PC-9 (cell line): Measurements from ENCODE around the gene NFATC1. TPM values are rescaled to one million over a fixed set of nuclear protein-coding genes. Genes with fewer than 3 reads are reported as not detected.

ENCODE experiments used
- BruUV-seq: library from RNA; stranded (reverse); fragments of 400-500 nt; replicated peaks from 2 replicates; lab custom pipeline; 2021; lab: Mats Ljungman, UMichigan
- CTCF ChIA-PET: fragments of 300-600 bp; sonication (Branson Sonifier 250); formaldehyde crosslinking; loops from one replicate; lab custom pipeline; 2022; ENCODE audit warnings: antibody characterized with exemption; lab: Charles Lee
- POLR2A ChIA-PET: fragments of 300-600 bp; sonication (Branson Sonifier 250); formaldehyde crosslinking; loops from one replicate; lab custom pipeline; 2022; ENCODE audit warnings: antibody characterized with exemption; ENCODE audit not compliant: unreplicated experiment; lab: Charles Lee
- DNase-seq, 2 experiments: peaks; one replicate each; pipeline versions ENCODE4 v3.0.0 to v3.0.0-alpha.2; 2015 to 2022; ENCODE audit warnings: mixed read lengths in 1 of 2
- H2AFZ ChIP-seq: fragments of 200-600 bp; sonication (generic); 2 replicates; pipeline ENCODE4 v1.8.1; 2017; ENCODE audit warnings: antibody characterized with exemption
- H3F3A ChIP-seq: fragments of 200-600 bp; sonication (generic); 2 replicates; pipeline ENCODE4 v1.8.1; 2017; ENCODE audit warnings: antibody characterized with exemption, mild to moderate bottlenecking, low read depth; ENCODE audit not compliant: insufficient read depth
- H3K27ac ChIP-seq: fragments of 200-600 bp; sonication (generic); 2 replicates; pipeline ENCODE4 v1.6.1; 2016; ENCODE audit warnings: mixed run types
- H3K27me3 ChIP-seq: fragments of 200-600 bp; sonication (generic); 2 replicates; pipeline ENCODE4 v1.6.1; 2016; ENCODE audit warnings: low read depth, mixed run types; ENCODE audit not compliant: insufficient read depth
- H3K36me3 ChIP-seq: fragments of 200-600 bp; sonication (generic); 2 replicates; pipeline ENCODE4 v1.6.1; 2016; ENCODE audit warnings: low read depth, mixed run types
- H3K4me1 ChIP-seq: fragments of 200-600 bp; sonication (generic); replicated peaks from 2 replicates; pipeline ENCODE4 v1.6.1; 2016; ENCODE audit warnings: mixed run types; ENCODE audit not compliant: insufficient read depth
- H3K4me2 ChIP-seq: fragments of 200-600 bp; sonication (generic); 2 replicates; pipeline ENCODE4 v1.6.1; 2017; ENCODE audit warnings: mixed run types
- H3K4me3 ChIP-seq: fragments of 200-600 bp; sonication (generic); 2 replicates; pipeline ENCODE4 v1.6.1; 2016; ENCODE audit warnings: mixed run types
- H3K79me2 ChIP-seq: fragments of 200-600 bp; sonication (generic); 2 replicates; pipeline ENCODE4 v1.6.1; 2017; ENCODE audit warnings: low read depth, mixed run types
- H3K9me2 ChIP-seq: fragments of 200-600 bp; sonication (generic); 2 replicates; pipeline ENCODE4 v1.8.1; 2017; ENCODE audit warnings: mild to moderate bottlenecking; ENCODE audit not compliant: insufficient read depth
- H3K9me3 ChIP-seq: fragments of 200-600 bp; sonication (generic); 2 replicates; pipeline ENCODE4 v1.8.1; 2016; ENCODE audit warnings: low read depth; ENCODE audit not compliant: insufficient read depth
- H4K20me1 ChIP-seq: fragments of 200-600 bp; sonication (generic); 2 replicates; pipeline ENCODE4 v1.8.1; 2017; ENCODE audit not compliant: insufficient read depth
- EZH2 ChIP-seq: fragments of 200-600 bp; sonication (generic); IDR thresholded peaks from 2 replicates; pipeline ENCODE4 v1.8.0; 2017; ENCODE audit warnings: antibody characterized with exemption, low read depth
- intact Hi-C: fragments of 100-400 bp; cut with micrococcal nuclease; formaldehyde crosslinking; loops from one replicate; pipeline ENCODE4 v1.10.0; 2022; ENCODE audit not compliant: unreplicated experiment
- total RNA-seq: library from RNA; stranded (reverse); gene quantifications from 2 replicates; pipeline ENCODE4 v1.2.3, GENCODE V29; 2021
- TF ChIP-seq, protein P1 (sequence below): fragments of 200-600 bp; sonication (generic); conservative IDR thresholded peaks from 2 replicates; pipeline ENCODE4 v1.6.1; 2017; ENCODE audit warnings: mixed run types, antibody characterized with exemption, mild to moderate bottlenecking, moderate library complexity

The NFATC1 gene
- total RNA-seq, 1 experiment from 2014 or later, result 2.6 TPM

DNA sequence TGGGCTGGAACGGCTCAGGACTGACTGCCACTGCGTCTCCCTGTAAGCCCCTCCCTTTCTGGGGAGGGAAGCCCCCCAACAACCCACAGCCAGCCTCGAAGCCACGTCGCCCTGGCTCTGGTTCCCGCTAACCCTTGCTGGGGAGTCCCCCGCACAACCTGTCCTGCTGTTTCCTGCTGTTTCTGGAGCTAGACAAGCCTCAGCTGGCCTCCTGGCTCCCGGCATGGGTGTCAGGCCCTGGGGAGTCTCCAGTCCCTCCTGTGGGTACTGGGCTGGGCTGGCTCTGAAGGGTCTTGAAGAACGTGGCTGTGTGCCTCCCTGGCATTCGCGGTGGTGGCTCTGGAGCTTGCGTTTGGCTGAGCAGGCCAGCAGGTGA is 20.9 kb downstream of the NFATC1 start:
- H3K9me3 ChIP-seq, result no peaks in the 10 kb centered on the region
- CTCF ChIA-PET, result no interaction called here

DNA sequence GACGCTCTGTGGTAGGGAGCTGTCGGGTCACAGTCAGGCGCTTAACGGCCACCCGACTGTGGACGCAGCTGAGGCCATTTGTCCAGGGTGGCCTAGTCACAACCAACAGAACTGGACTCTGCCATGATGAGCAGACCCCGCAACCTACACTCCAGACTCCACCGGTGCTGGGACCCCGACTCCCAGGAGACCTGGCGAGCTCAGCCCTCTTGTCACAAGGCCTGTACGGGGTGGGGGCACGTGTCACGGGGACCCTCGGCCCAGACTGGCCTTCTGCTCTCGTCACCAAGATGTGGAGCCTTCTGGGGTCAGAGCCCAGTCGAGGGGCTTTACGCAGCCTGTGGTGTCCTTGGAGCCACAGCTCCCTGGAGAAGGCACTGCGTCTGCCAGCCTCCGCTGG is 22.5 kb downstream of the NFATC1 start:
- H3K36me3 ChIP-seq, result no peaks in the 10 kb centered on the region
- H3K4me1 ChIP-seq, result no peaks in the 10 kb centered on the region
- H4K20me1 ChIP-seq, result no peaks in the 10 kb centered on the region
- no TSS peak for BruUV-seq
- no peak overlapping the region for H3K27ac ChIP-seq
- intact Hi-C loops, result no loop called here
- TF ChIP-seq, protein P1, sequence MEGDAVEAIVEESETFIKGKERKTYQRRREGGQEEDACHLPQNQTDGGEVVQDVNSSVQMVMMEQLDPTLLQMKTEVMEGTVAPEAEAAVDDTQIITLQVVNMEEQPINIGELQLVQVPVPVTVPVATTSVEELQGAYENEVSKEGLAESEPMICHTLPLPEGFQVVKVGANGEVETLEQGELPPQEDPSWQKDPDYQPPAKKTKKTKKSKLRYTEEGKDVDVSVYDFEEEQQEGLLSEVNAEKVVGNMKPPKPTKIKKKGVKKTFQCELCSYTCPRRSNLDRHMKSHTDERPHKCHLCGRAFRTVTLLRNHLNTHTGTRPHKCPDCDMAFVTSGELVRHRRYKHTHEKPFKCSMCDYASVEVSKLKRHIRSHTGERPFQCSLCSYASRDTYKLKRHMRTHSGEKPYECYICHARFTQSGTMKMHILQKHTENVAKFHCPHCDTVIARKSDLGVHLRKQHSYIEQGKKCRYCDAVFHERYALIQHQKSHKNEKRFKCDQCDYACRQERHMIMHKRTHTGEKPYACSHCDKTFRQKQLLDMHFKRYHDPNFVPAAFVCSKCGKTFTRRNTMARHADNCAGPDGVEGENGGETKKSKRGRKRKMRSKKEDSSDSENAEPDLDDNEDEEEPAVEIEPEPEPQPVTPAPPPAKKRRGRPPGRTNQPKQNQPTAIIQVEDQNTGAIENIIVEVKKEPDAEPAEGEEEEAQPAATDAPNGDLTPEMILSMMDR, result no peak
- TF ChIP-seq EZH2, result no peak
- CTCF ChIA-PET, result no interaction called here
- H3K9me2 ChIP-seq, result no peaks in the 10 kb centered on the region
- H3K79me2 ChIP-seq, result no peaks in the 10 kb centered on the region
- DNase-seq, result no peak
- H3F3A ChIP-seq, result no peaks in the 10 kb centered on the region
- no peaks in the 10 kb centered on the region for H3K9me3 ChIP-seq
- no peak overlapping the region for H3K4me2 ChIP-seq
- H3K4me3 ChIP-seq, result no peak overlapping the region
- peaks cover 12% of the 10 kb centered on the region; the same call in 1 of the 2 replicates for H3K27me3 ChIP-seq
- POLR2A ChIA-PET, result no interaction called here
- no peak overlapping the region for H2AFZ ChIP-seq

More for the DNA sequence above, 20.9 kb downstream of the NFATC1 start:
- POLR2A ChIA-PET, result no interaction called here
- Histone ChIP-seq H3K36me3 (no peaks in the 10 kb centered on the region), H3K9me2 (no peaks in the 10 kb centered on the region), H3K79me2 (no peaks in the 10 kb centered on the region), H3K4me2 (no peak overlapping the region), H3K4me1 (no peaks in the 10 kb centered on the region), H3K27me3 (0 out of 2 replicates have a peak, but pooled peaks cover 5% of the 10 kb centered on the region), H3K4me3 (no peak overlapping the region), H3F3A (no peaks in the 10 kb centered on the region), H3K27ac (no peak overlapping the region), H4K20me1 (no peaks in the 10 kb centered on the region), H2AFZ (no peak overlapping the region)
- intact Hi-C loops, result no loop called here
- BruUV-seq, result no TSS peak
- no peak for TF ChIP-seq EZH2
- TF ChIP-seq, protein P1, result no peak
- no peak for DNase-seq

- intact Hi-C loops, result no loop called here
- no peaks in the 10 kb centered on the region for H3K4me1 ChIP-seq
Measured at GRCh38 chr18:79418642-79419041, 22.9 kb downstream of the NFATC1 start.

More at GRCh38 chr18:79418642-79419041, 22.9 kb downstream of the NFATC1 start:
- POLR2A ChIA-PET, result no interaction called here
- BruUV-seq, result no TSS peak
- no peaks in the 10 kb centered on the region for H3F3A ChIP-seq
- no peak overlapping the region for H3K4me2 ChIP-seq
- H3K9me2 ChIP-seq, result no peaks in the 10 kb centered on the region
- CTCF ChIA-PET, result no interaction called here
- no peaks in the 10 kb centered on the region for H4K20me1 ChIP-seq
- H3K27ac ChIP-seq, result no peak overlapping the region
- H3K79me2 ChIP-seq, result no peaks in the 10 kb centered on the region
- H3K27me3 ChIP-seq, result peaks cover 12% of the 10 kb centered on the region; the same call in 1 of the 2 replicates
- no peak overlapping the region for H3K4me3 ChIP-seq
- no peaks in the 10 kb centered on the region for H3K36me3 ChIP-seq
- H2AFZ ChIP-seq, result no peak overlapping the region
- DNase-seq, result no peak
- TF ChIP-seq EZH2, result no peak
- TF ChIP-seq, protein P1, result no peak
- no peaks in the 10 kb centered on the region for H3K9me3 ChIP-seq
